Frontal cortex (tissue), 4 donors: ENCODE data around the gene PNPLA1. TPM values are rescaled to one million over a fixed set of nuclear protein-coding genes. Genes with fewer than 3 reads are reported as not detected.
"Not testable (repeated sequence)": the region's sequence is repeated elsewhere in the genome, so short reads cannot be mapped to it uniquely, and the experiment has no call there.

Source experiments
- DNase-seq, 2 donors: peaks; one replicate each; pipeline ENCODE4 v3.0.0; 2012; ENCODE audit warnings: low spot score in 2 of 2
- FAIRE-seq: peaks from 2 replicates; lab custom pipeline; 2012; peaks lifted over from hg19 to GRCh38; lab: Jason Lieb, UNC
- total RNA-seq: library from RNA; depleted of rRNA; stranded (reverse); fragments of >200 nt; gene quantifications from one replicate; pipeline ENCODE4 v1.2.3, GENCODE V29; 2014
- donor health status: control.
- donor health status: control.
- donor health status: control.

Gene PNPLA1
- total RNA-seq, 1 donor from 2014 or later, result not detected

DNA sequence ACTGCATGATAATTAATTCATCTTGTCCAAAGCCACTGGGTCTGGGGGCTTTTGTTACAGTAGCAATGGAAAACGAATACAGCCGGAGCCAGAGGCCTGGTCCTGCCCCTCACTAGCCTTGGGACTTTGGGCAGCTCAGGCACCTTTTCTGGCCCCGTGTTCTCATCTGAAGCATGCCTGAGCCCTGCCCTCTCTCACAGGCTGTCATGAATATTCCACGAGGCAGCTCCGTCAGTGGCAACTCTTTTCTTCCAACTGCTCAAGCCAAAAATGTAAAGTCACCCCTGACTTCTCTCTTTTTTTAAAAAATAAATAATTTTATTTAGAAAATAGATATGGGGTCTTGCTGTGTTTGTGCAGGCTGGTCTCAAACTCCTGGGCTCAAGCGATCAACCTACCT lies 61.5 kb downstream of the PNPLA1 start:
- DNase-seq, result no peak
- no peak for FAIRE-seq

- FAIRE-seq (no peak), DNase-seq (no peak)
Measured at GRCh38 chr6:36333171-36333895, 63.5 kb downstream of the PNPLA1 start.

GRCh38 chr6:36333931-36334725 lies 64.3 kb downstream of the PNPLA1 start:
- DNase-seq, result no peak
- FAIRE-seq, result no peak

- FAIRE-seq, result no peak
- DNase-seq, result no peak
Measured at GRCh38 chr6:36334832-36335459, 65.1 kb downstream of the PNPLA1 start.

DNA sequence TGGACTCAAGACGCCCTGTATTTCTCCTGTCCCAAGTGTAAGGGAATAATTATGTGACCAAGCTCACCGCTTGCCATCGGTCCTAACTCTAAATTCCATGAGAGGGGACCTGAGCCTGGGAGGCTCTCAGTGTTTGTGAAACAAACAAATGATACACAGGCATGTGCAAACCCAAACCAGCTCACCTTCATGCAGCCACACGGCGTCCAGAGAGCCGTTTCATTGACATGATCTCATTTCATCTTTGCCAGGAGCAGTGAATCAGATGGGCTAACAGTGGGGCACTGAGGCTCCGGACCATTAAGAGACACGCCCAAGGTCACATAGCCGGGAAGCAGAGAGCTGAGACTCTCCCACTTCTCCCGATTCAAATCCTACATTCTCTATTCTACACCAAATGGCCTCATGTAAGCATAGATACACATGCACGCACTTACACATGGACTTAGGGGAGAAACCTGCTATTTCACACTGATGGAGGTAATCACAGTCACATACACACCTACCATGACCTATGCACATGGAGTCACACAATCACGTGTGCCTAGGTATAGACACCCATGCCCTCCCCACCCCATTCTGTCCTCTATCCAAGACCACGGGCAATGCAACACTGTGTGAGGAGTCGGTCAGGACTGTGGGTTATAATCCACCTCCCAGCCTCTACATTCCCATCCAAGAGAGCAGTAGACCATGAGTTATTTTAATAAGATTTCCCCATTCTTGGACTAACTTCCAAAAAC lies 65.8 kb downstream of the PNPLA1 start:
- no peak for FAIRE-seq
- DNase-seq, result no peak

- FAIRE-seq, result no peak
- DNase-seq, result no peak
Measured at GRCh38 chr6:36336208-36336710, 66.4 kb downstream of the PNPLA1 start.

DNA sequence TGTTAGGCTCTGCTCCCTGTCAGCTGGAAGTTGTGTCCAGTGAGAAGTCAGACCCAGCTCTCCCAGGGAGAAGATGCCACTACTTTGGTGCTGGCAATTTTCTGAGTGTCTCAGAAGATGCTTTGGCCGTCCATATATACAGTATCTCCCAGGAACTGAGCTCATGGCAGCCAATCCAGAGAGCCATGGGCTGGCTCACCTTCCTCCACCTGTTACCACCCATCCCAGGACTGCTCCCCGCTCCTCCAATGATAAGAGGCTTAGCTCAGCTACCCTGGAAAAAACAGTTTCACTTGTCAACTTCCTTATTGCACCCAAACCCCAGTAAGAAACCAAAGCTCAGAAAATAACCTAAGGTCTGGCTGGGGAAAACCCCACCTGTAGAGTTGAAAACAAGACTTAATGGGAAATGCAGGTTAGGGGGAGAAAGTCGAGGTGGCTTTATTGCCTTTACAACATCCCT lies 67.0 kb downstream of the PNPLA1 start, which contains the start of gene BNIP5:
Gene BNIP5, minus strand, starts transcription at position 110 of the 463 bp plus-strand sequence. CDS start 6,198 bp downstream, outside the sequence.
- no peak for DNase-seq
- FAIRE-seq, result no peak

GRCh38 chr6:36337814-36338213 lies 68.0 kb downstream of the PNPLA1 start:
- no peak for FAIRE-seq

DNA sequence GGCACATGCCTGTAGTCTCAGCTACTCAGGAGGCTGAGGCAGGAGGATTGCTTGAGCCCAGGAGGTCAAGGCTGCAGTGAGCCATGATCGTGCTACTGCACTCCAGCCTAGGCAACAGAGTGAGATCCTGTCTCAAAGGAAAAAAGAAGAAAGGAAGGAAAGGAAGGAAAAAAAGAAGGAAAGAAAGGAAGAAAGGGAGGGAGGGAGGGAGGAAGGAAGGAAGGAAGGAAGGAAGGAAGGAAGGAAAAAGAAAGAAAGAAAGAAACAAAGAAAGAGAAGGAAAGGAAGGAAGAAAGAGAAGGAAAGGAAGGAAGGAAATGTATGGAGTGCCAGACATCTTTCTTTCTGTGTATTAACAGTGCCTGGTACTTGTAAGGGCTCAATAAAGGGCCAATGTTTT lies 68.4 kb downstream of the PNPLA1 start:
- not testable (repeated sequence) for FAIRE-seq, DNase-seq

More at GRCh38 chr6:36337814-36338213, 68.0 kb downstream of the PNPLA1 start:
- DNase-seq, result no peak

GRCh38 chr6:36339146-36339545 lies 69.3 kb downstream of the PNPLA1 start:
- FAIRE-seq, result no peak

GRCh38 chr6:36340306-36340617 lies 70.4 kb downstream of the PNPLA1 start:
- no peak for FAIRE-seq
- no peak for DNase-seq

More at GRCh38 chr6:36339146-36339545, 69.3 kb downstream of the PNPLA1 start:
- DNase-seq, result no peak

DNA sequence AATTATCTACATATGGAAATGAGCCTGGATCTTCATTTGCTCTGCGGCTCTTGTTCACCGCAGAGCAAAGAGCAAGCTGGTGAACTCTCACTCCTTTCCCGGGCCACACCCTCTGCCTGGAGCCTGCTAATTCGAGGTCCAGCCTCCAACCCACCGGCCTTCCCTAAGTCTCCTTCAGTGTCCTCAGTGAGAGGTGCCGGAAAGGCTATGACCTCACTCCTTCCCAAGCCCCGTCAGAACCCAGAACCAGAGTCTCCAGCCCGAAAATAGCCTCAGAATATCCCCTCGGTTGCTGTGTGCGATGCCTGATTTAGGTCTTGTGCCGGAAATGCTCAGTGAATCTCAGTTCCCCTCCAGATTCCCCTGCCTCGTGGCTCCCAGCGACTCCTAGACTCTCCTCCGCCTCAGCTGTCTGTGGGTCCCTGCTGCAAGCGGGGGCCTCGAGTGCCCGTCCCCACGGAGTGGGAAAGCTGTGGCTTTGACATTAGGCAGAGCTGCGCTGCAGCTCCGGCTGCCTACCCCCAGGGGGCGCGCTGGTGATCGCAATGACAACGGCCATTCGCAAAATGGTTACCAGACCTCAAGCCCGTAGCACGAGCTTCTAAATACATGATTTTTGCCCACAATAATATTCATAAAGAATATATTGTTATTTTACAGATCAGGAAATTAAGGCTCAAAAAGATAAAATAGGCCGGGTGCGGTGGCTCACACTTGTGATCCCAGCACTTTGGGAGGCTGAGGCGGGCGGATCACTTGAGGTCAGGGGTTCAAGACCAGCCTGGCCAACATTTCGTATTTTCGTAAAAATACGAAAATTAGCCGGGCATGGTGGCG lies 71.0 kb downstream of the PNPLA1 start:
- FAIRE-seq, result no peak
- peak; percentile 37 to 71 for DNase-seq

DNA sequence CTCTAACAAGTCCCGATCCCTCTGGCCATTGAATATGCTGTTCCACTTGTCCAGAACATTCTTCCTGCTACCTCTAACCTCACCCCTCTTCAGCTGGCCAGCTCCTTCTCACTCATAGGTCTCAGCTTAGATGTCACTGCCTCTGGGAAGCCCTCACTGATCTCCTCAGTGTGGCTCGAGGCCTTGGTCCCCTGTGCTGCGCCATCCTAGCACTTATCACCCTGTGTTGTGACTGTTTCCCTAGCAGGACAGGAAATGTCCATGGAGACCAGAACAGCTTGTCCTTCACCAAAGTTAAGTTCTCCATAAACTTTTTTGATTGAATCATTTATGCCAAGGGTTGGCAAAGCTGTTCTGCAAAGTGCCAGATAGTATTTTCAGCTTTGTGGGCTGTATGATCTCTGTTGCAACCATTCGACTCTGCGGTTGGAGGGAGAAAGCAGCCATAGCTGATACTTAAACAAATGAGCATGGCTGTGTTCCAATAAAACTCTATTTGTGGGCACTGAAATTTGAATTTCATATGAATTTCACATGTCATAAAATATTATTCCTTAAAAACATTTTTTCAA lies 73.3 kb downstream of the PNPLA1 start:
- no peak for FAIRE-seq

DNA sequence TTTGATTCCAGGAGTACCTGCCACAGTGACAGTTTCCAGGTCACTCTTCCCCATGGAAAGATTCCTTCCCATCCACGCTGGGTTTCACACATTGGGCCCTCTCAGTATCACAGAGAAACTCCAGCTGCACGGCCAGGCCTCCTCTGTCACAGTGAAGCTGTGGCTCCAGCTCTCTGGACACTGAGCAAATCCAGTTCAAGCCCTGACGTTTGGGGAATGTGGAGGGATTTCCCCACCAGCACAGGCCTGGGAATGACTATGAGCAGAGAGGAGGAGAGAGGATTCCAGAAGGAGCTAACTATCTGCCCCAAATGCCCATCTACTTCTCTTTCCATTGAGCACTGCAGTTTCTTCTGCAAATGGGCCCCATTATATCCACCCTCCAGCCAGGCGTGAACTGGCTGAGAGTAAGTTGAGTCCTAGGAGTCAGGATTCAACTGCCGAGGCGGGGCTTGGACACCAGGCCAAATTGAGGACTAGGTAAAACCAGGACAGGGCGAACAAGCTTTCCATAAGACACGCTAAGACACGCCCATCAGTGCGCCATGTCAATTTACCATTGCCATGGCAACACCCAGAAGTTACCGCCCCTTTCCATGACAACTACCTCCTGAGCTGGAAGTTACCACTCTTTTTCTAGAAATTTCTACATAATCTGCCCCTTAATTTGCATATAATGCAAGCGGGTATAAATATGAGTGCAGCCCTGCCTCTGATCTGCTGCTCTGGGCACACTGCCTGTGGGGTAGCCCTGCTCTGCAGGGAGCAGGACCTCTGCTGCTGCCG lies 76.0 kb downstream of the PNPLA1 start:
- DNase-seq (no peak), FAIRE-seq (no peak)

More for the DNA sequence above, 73.3 kb downstream of the PNPLA1 start:
- no peak for DNase-seq

DNA sequence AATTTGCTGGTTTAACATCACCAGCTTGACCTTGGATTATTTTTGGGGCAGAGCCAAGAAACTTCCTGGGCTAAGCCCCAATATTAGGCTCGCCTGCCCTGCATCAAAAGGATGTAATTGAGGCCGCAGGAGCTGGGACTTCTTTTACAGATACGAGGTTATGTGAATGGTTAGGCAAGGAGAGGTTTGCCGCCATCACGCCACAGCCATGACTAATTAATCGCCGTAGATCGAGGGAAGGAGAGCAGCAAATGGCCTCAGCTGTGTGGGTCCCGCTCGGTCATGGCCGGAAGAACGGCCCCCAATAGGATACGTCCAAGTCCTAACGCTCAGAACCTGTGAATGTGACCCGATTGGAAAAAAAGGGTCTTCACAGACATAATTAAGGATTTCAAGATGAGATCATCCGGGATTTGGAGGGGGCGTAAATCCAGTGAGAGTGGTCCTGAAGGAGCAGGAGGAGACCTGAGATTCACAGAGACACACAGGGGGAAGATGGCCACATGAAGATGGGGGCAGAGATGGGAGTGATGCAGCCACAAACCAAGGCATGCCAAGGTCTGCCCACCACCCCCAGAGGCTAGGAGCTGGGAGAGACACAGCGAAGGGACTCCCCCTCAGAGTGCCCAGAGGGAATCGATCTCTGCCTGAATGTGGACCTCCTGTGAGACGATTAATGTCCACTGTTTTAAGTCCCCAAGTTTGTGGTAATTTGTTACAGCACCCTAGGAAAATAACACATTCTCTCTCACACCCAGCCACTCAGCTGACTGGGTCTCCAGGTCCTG lies 76.8 kb downstream of the PNPLA1 start:
- DNase-seq, result no peak
- no peak for FAIRE-seq

DNA sequence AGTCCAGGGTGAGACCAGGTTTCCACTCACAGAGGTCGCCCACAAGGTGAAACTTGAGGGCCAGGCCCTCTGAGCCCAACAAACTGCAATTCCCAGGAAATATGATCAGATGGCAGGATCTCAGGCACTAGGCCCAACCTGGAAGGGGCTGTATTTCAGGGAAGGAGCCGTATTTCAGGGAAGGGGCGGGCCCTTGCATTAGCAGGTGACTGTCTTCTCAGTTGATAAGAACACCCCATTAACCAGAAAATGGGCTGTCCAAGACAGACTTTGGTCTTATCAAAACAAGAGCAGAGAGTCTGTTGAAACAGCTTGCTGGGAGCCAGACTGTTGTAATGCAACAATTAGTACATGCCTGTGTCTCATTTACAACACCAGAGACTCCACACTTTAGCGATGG lies 77.8 kb downstream of the PNPLA1 start:
- no peak for DNase-seq
- no peak for FAIRE-seq

DNA sequence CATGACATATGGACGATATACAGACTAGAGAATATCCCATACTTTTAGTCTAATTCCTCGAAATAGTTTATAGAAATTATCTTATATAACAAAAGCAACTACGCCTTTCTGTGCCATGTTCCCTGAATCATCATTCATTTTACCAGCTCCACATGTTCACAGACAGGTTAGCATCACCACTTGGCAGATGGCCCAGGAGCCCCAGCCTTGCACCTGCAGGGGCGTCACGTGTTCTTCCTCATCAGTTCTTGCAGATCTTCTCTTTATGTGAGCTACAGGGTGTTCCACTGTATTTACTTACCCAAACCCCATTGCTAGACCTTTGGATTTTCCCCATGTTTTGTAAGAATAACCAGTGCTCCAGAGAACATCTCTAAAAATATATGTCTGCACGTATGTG lies 79.4 kb downstream of the PNPLA1 start:
- FAIRE-seq (no peak), DNase-seq (no peak)
